Fibroblast of skin of left quadriceps (primary cell): Measurements from ENCODE around the gene PITX1.

Experiments used
- DNase-seq, 2 experiments: peaks; one replicate each; pipeline ENCODE4 v3.0.0-alpha.2; 2013; ENCODE audit warnings: low read depth in 2 of 2

PITX1 gene

GRCh38 chr5:135062216-135063055 lies 28.4 kb upstream of the PITX1 start:
- no peak for DNase-seq

GRCh38 chr5:135061001-135061400 lies 27.0 kb upstream of the PITX1 start:
- DNase-seq = no peak

GRCh38 chr5:135060021-135060420 lies 26.0 kb upstream of the PITX1 start:
- DNase-seq = no peak

DNA sequence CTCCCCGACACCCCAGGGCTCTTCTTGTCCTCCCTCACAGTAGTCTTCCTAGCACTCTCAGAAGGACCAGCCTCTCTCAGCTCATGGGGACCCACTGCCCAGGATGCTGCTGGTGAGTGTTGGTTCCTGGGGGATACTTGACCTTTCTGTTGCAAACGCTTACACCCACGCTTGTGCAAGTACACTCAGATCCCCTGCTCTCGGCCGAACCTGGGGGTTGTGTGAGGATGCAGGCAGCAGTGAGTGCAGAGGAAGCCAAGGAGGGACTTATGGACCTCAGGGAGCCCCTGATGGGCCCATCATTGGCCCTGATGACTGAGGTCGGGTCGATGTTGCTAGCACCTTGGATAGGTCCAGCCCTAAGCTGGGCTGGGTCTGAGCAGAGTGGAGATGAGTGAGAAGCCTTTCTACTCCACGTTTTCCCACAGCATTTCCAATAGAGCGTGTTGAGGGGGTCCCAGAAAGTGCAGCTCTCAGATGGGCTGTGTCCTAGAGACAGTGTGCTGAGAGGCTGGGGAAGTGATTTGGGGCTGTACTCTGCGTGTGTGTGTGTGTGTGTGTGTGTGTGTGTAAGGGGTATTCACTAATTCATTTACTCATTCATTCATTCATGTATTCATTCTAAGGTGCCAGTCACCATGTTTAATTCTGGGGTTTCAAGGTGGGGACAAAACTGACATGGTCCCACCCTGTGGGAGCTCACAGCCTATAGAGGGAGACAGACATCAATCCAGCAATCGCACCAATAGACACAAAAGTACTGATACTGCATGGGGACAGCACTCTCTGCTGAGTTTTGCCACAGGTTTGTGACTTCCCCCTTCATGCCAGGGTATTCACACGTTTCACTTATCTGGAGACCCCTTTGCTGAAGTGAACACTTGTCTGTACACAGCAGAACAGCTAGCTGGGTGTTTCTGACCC lies 25.2 kb upstream of the PITX1 start:
- no peak for DNase-seq

DNA sequence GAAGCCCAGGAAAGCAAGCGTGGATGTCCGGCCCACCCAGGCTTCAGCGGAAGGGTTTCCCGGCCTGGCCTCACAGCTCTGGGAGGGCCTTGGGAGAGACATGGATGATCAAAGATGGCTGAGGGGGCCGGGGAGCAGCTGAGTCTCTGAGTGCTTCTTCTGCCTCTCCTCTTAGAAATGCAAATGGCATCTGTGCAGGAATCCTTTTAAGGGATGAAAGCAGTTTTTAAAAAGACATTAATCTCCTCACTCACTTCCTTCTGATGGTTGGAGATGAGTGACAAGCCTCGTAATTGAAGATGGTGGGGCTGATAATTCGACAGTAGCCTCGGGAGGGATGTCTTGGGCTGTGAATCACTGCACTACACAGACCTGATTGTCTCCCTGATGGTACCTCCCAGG lies 24.3 kb upstream of the PITX1 start:
- peak; percentile 11 to 26 for DNase-seq

- DNase-seq = no peak
Observed at GRCh38 chr5:135057233-135057632, 23.2 kb upstream of the PITX1 start.

DNA sequence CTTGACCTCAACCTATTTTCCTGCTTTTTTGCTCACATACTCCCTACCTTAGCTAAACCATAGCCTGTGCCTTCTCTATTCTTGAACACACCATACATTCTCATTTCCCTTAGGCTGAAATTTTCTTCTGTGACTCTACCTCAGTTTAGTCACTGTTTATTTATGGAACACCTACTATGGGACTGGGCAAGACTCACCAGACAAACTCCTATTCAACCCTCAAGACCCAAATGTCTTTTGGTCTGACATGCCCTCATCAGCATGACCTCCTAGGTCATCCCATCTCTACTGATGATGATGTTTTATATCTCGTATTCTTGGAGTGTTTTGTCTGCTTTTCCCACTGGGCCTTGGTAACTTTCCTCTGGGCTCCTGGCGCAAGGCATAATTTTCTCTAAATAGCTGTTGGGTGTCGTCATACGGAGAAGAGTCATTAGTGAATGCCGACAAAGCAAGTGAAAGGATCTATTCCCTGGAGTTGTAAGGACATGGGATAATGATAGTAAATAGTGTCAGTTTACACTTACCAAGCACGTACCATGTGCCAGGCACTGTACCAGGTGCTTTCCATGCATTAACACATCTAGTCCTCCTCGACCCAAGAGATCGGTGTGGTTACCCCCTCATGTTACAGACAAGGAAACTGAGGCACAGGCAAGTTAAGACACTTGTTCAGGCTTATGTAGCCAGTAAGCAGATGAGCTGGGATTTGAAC lies 22.4 kb upstream of the PITX1 start:
- no peak for DNase-seq

DNA sequence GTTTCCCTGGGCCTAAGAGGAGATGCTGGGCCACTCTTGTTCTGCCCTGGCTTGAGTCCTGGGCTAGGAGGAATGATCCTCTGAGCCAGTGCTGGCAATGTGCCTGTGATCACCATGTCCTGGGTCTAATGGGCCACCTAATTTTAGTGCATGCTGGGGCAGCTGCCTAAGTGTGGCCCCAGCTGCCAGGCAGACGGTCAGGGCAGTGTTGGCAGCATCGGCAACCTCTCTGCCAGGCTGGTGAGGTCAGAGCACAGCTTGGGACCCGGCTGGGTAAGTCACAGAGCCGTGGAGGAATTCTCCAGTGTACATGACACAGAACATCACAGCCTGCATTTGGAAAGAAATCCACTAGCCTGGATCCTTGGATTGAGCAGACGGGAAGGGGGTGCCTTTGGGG lies 21.4 kb upstream of the PITX1 start:
- no peak for DNase-seq

- no peak for DNase-seq
Observed at GRCh38 chr5:135054546-135054945, 20.5 kb upstream of the PITX1 start.

GRCh38 chr5:135053989-135054388 lies 20.0 kb upstream of the PITX1 start:
- DNase-seq = no peak

- DNase-seq = no peak
Observed at GRCh38 chr5:135053278-135053677, 19.2 kb upstream of the PITX1 start.

GRCh38 chr5:135052511-135053145 lies 18.6 kb upstream of the PITX1 start:
- DNase-seq = no peak

DNA sequence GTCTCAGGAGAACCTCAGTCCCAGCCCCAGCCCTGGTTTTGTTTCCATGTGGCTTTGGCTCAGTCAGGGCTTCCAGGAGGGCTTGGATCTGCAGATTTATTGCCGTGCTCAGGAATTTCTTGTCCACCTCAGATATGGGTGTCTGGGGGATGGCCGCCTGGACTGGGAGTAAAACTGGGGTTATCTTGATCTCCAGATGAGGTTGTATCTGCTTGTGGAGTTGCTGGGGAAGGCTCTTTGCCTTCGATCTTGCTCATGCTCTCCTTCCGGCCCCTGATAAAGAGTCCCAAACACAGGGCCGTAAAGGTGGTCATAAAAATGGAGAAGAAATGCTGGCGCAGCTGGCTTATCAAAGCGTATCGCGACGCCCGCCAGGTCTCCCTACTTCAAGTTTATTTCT lies 17.8 kb upstream of the PITX1 start:
- DNase-seq = no peak

GRCh38 chr5:135051399-135051798 lies 17.4 kb upstream of the PITX1 start:
- no peak for DNase-seq

DNA sequence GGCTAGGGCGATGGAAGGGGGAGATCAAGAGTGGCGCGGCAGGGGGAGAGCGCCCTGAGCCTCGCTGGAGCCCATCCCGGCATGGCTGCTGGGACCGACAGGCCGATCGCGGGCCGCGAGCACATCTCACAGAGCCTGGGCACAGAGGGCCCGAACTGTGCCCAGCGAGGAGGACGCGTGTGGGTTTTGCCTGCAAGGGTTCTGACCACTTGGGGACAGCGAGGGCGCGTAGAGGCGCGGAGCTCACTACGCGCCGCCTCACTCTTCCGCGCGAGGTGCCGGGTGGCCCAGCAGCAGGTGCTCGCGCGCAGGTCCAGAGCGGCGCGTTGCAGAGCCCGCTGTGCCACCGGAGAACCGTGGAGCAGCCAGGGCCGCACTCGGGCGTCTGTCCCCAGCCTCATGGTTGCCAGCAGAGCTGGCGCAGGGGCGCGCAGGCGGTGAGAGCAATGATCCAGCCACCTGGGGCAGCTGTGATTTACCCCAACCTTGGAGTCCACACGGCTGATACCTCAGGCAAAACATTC lies 16.3 kb upstream of the PITX1 start:
- no peak for DNase-seq

GRCh38 chr5:135048930-135049329 lies 14.9 kb upstream of the PITX1 start:
- no peak for DNase-seq

DNA sequence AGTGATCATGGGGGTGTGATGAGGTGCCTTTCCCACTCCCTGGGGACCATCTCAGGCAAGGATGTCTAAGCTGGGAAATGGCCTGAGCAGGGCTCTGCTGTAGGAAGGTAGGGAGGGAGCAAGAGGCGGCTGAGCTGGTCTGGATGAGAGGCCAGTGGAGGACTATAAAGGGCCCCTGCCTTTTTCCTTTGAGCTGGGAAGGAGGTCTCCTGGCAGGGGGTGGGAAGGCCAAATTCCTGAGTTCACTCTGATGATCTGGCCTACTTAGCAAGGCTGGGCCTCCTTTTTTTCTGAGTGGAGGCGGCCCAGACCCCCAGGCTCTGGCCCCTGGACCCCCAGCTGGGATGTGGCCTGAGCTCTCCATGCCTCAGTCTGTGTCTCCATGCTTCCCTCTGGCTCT lies 14.3 kb upstream of the PITX1 start:
- DNase-seq = no peak

- DNase-seq = no peak
Observed at GRCh38 chr5:135047347-135047695, 13.3 kb upstream of the PITX1 start.

GRCh38 chr5:135046661-135047346 lies 12.8 kb upstream of the PITX1 start:
- DNase-seq = no peak

DNA sequence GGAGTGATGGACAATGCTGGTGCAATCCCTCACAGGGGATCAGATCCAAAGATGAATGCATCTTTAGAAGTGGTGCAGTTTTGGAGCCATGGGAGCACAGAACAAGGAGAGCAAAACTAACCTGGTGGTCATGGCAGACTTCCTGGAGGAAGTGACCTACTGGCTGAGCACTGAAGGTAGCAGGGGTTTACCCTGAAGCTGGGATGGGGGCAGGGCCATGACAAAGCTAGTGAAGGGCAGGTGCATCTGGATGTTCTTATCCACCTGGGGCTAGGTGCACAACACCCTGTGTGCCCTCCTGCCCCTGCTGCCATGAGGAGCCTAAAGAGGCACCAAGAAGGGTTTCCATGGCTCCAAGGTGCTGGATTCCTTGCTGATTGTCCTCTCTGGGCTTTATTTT lies 11.5 kb upstream of the PITX1 start:
- no peak for DNase-seq

GRCh38 chr5:135042595-135042994 lies 8.6 kb upstream of the PITX1 start:
- no peak for DNase-seq
